ENCODE measurements around the gene MAST1.

DNA sequence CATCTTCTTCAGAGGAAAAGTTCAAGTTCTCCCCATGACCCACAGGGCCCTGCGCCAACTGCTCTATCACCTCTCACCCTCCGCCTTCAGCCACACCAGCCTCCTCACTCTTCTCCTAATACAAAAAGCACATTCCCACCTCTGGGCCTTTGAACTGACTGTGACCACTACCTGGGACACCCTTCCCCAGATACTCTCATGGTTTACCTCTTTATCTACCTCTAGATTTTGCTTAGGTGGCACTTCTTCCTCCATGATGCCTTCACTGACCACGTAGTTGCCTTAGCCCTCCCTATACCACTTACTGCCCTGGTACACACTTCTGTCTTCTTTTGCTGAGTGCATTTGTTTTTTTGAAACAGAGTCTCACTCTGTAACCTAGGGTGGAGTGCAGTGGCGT, 84.6 kb downstream of the MAST1 start:
- TF ChIP-seq, protein P1, sequence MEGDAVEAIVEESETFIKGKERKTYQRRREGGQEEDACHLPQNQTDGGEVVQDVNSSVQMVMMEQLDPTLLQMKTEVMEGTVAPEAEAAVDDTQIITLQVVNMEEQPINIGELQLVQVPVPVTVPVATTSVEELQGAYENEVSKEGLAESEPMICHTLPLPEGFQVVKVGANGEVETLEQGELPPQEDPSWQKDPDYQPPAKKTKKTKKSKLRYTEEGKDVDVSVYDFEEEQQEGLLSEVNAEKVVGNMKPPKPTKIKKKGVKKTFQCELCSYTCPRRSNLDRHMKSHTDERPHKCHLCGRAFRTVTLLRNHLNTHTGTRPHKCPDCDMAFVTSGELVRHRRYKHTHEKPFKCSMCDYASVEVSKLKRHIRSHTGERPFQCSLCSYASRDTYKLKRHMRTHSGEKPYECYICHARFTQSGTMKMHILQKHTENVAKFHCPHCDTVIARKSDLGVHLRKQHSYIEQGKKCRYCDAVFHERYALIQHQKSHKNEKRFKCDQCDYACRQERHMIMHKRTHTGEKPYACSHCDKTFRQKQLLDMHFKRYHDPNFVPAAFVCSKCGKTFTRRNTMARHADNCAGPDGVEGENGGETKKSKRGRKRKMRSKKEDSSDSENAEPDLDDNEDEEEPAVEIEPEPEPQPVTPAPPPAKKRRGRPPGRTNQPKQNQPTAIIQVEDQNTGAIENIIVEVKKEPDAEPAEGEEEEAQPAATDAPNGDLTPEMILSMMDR (conservative IDR thresholded peaks at IDR 0.05; ENCODE audit: low read depth in 2 of 2) = no peak
- TF ChIP-seq EZH2 (IDR thresholded peaks at IDR 0.05; ENCODE audit: low read depth, unreplicated experiment) (no peak), POLR2AphosphoS5 (IDR thresholded peaks at IDR 0.05; ENCODE audit: low read depth) (no peak), ZNF114 (CRISPR knock-in tag; IDR thresholded peaks at IDR 0.05) (no peak), JUNB (IDR thresholded peaks at IDR 0.05; ENCODE audit: unreplicated experiment) (no peak), NANOG (IDR thresholded peaks at IDR 0.05; ENCODE audit: borderline replicate concordance) (no peak)
- TF ChIP-seq, protein P2, sequence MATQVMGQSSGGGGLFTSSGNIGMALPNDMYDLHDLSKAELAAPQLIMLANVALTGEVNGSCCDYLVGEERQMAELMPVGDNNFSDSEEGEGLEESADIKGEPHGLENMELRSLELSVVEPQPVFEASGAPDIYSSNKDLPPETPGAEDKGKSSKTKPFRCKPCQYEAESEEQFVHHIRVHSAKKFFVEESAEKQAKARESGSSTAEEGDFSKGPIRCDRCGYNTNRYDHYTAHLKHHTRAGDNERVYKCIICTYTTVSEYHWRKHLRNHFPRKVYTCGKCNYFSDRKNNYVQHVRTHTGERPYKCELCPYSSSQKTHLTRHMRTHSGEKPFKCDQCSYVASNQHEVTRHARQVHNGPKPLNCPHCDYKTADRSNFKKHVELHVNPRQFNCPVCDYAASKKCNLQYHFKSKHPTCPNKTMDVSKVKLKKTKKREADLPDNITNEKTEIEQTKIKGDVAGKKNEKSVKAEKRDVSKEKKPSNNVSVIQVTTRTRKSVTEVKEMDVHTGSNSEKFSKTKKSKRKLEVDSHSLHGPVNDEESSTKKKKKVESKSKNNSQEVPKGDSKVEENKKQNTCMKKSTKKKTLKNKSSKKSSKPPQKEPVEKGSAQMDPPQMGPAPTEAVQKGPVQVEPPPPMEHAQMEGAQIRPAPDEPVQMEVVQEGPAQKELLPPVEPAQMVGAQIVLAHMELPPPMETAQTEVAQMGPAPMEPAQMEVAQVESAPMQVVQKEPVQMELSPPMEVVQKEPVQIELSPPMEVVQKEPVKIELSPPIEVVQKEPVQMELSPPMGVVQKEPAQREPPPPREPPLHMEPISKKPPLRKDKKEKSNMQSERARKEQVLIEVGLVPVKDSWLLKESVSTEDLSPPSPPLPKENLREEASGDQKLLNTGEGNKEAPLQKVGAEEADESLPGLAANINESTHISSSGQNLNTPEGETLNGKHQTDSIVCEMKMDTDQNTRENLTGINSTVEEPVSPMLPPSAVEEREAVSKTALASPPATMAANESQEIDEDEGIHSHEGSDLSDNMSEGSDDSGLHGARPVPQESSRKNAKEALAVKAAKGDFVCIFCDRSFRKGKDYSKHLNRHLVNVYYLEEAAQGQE (IDR thresholded peaks at IDR 0.05; ENCODE audit: unreplicated experiment) = no peak

All from GM23338 (cell line).